ENCODE data around the gene COL20A1. TPM values are rescaled to one million over a fixed set of nuclear protein-coding genes. Genes with fewer than 3 reads are reported as not detected.

COL20A1 gene
- total and polyA plus RNA-seq, 2 donors (not counting 1 experiment from before 2014, with no cell fraction given): not detected

GRCh38 chr20:63259734-63260460 is 33.1 kb upstream of the COL20A1 start:
- Histone ChIP-seq H3K4me3 (replicated peaks in 1 of 4; ENCODE audit: control extremely low read depth in 1 of 4, insufficient read depth in 1 of 4, low read depth in 3 of 4, low read length in 4 of 4) (no peak overlapping the region), H3K4me2 (ENCODE audit: extremely low read depth, insufficient read depth, low read length) (no peak overlapping the region), H3K9me3 (ENCODE audit: control insufficient read depth, insufficient read depth, low read depth, low read length) (no peaks in the 10 kb centered on the region), H3K4me1 (ENCODE audit: control insufficient read depth, extremely low read depth, insufficient read depth, low read length) (no peaks in the 10 kb centered on the region), H3K27ac (ENCODE audit: insufficient read depth, low read length) (no peak overlapping the region), H3K9ac (ENCODE audit: insufficient read depth, low read length) (no peak overlapping the region), H4K20me1 (ENCODE audit: control insufficient read depth, extremely low read depth, insufficient read depth, low read length) (no peaks in the 10 kb centered on the region), H3K79me2 (ENCODE audit: control insufficient read depth, insufficient read depth, low read length) (no peaks in the 10 kb centered on the region), H3K36me3 (ENCODE audit: control insufficient read depth, insufficient read depth, low read length) (no peaks in the 10 kb centered on the region), H3K27me3 (ENCODE audit: control insufficient read depth, insufficient read depth, low read length) (peaks cover 47% of the 10 kb centered on the region), H2AFZ (ENCODE audit: low read length) (no peak overlapping the region)
- DNase-seq (ENCODE audit: low read depth in 2 of 2): no peak
- TF ChIP-seq EZH2 (IDR thresholded peaks at IDR 0.05; ENCODE audit: low read length, missing control alignments) (no peak), CTCF (conservative IDR thresholded peaks at IDR 0.05 in 1 of 2, IDR thresholded peaks at IDR 0.05 in 1 of 2; ENCODE audit: low read depth in 1 of 2, low read length in 2 of 2) (no peak)

- H3K4me2 ChIP-seq (ENCODE audit: extremely low read depth, insufficient read depth, low read length): no peak overlapping the region
- no peaks in the 10 kb centered on the region for H3K79me2 ChIP-seq (ENCODE audit: control insufficient read depth, insufficient read depth, low read length)
- H3K27ac ChIP-seq (ENCODE audit: insufficient read depth, low read length): no peak overlapping the region
- no peaks in the 10 kb centered on the region for H4K20me1 ChIP-seq (ENCODE audit: control insufficient read depth, extremely low read depth, insufficient read depth, low read length)
- no peak overlapping the region for H2AFZ ChIP-seq (ENCODE audit: low read length)
- DNase-seq (ENCODE audit: low read depth in 2 of 2): no peak
- H3K9ac ChIP-seq (ENCODE audit: insufficient read depth, low read length): no peak overlapping the region
- peaks cover 41% of the 10 kb centered on the region for H3K27me3 ChIP-seq (ENCODE audit: control insufficient read depth, insufficient read depth, low read length)
- no peaks in the 10 kb centered on the region for H3K36me3 ChIP-seq (ENCODE audit: control insufficient read depth, insufficient read depth, low read length)
- TF ChIP-seq EZH2 (IDR thresholded peaks at IDR 0.05; ENCODE audit: low read length, missing control alignments) (no peak), CTCF (conservative IDR thresholded peaks at IDR 0.05 in 1 of 2, IDR thresholded peaks at IDR 0.05 in 1 of 2; ENCODE audit: low read depth in 1 of 2, low read length in 2 of 2) (no peak)
- no peaks in the 10 kb centered on the region for H3K4me1 ChIP-seq (ENCODE audit: control insufficient read depth, extremely low read depth, insufficient read depth, low read length)
- no peak overlapping the region for H3K4me3 ChIP-seq (replicated peaks in 1 of 4; ENCODE audit: control extremely low read depth in 1 of 4, insufficient read depth in 1 of 4, low read depth in 3 of 4, low read length in 4 of 4)
- no peaks in the 10 kb centered on the region for H3K9me3 ChIP-seq (ENCODE audit: control insufficient read depth, insufficient read depth, low read depth, low read length)
Observed at GRCh38 chr20:63260521-63260920, 32.5 kb upstream of the COL20A1 start.

- H3K9me3 ChIP-seq (ENCODE audit: control insufficient read depth, insufficient read depth, low read depth, low read length): no peaks in the 10 kb centered on the region
- no peaks in the 10 kb centered on the region for H3K36me3 ChIP-seq (ENCODE audit: control insufficient read depth, insufficient read depth, low read length)
- no peaks in the 10 kb centered on the region for H3K79me2 ChIP-seq (ENCODE audit: control insufficient read depth, insufficient read depth, low read length)
- H3K27me3 ChIP-seq (ENCODE audit: control insufficient read depth, insufficient read depth, low read length): peaks cover 40% of the 10 kb centered on the region
- H3K4me1 ChIP-seq (ENCODE audit: control insufficient read depth, extremely low read depth, insufficient read depth, low read length): no peaks in the 10 kb centered on the region
- no peak overlapping the region for H3K27ac ChIP-seq (ENCODE audit: insufficient read depth, low read length)
- H3K9ac ChIP-seq (ENCODE audit: insufficient read depth, low read length): no peak overlapping the region
- H4K20me1 ChIP-seq (ENCODE audit: control insufficient read depth, extremely low read depth, insufficient read depth, low read length): no peaks in the 10 kb centered on the region
- H3K4me2 ChIP-seq (ENCODE audit: extremely low read depth, insufficient read depth, low read length): no peak overlapping the region
- no peak overlapping the region for H2AFZ ChIP-seq (ENCODE audit: low read length)
- TF ChIP-seq CTCF (conservative IDR thresholded peaks at IDR 0.05 in 1 of 2, IDR thresholded peaks at IDR 0.05 in 1 of 2; ENCODE audit: low read depth in 1 of 2, low read length in 2 of 2) (no peak), EZH2 (IDR thresholded peaks at IDR 0.05; ENCODE audit: low read length, missing control alignments) (peak; percentile 17)
- peak in 1 of 2 donors; percentile 17 for DNase-seq (ENCODE audit: low read depth in 2 of 2)
- no peak overlapping the region for H3K4me3 ChIP-seq (replicated peaks in 1 of 4; ENCODE audit: control extremely low read depth in 1 of 4, insufficient read depth in 1 of 4, low read depth in 3 of 4, low read length in 4 of 4)
Observed at GRCh38 chr20:63261060-63261794, 31.8 kb upstream of the COL20A1 start.

Measured in fibroblast of lung (primary cell).